Esophagus muscularis mucosa (tissue), 2 donors: ENCODE data around the gene GRID1.

Experiments used
- EP300 ChIP-seq: sonication (generic); formaldehyde crosslinking; IDR thresholded peaks from one replicate; pipeline ENCODE4 v1.6.1; 2017; ENCODE audit warnings: antibody characterized with exemption
- POLR2A ChIP-seq: fragments of 450-650 bp; IDR thresholded peaks from one replicate; pipeline ENCODE4 v1.6.1; 2017; ENCODE audit warnings: antibody characterized with exemption, moderate library complexity, mild to moderate bottlenecking, low read depth

- TF ChIP-seq POLR2A (no peak), EP300 (no peak)
Observed at GRCh38 chr10:85788570-85788969, 578.0 kb downstream of the GRID1 start.
